K562 (cell line): ENCODE results near the gene TFF1. TPM values are rescaled to one million over a fixed set of nuclear protein-coding genes. Genes with fewer than 3 reads are reported as not detected.
A peak's percentile ranks its signal among the peaks of the same experiment; 100 is the strongest.

Experiments used
- CBFA2T2 ChIP-seq: fragments of 450-650 bp; conservative IDR thresholded peaks from 2 replicates; pipeline ENCODE4 v1.6.1; 2017; ENCODE audit warnings: mild to moderate bottlenecking
- CBFB ChIP-seq: sonication (generic); formaldehyde crosslinking; IDR thresholded peaks from 2 replicates; pipeline ENCODE4 v1.4.0; 2020; ENCODE audit warnings: mild to moderate bottlenecking, missing genetic modification reagents
- CCNT2 ChIP-seq: IDR thresholded peaks from 2 replicates; pipeline ENCODE4 v1.6.1; 2011; ENCODE audit warnings: borderline replicate concordance, low read depth, mild to moderate bottlenecking, moderate library complexity, mixed read lengths, low read length; ENCODE audit not compliant: insufficient read length; ENCODE audit errors: extremely low read depth
- CREB3L1 ChIP-seq: fragments of 450-650 bp; IDR thresholded peaks from 2 replicates; pipeline ENCODE4 v1.6.1; 2014; ENCODE audit warnings: low read depth, mild to moderate bottlenecking, moderate library complexity, borderline replicate concordance
- GATAD2B ChIP-seq: fragments of 450-650 bp; IDR thresholded peaks from 2 replicates; pipeline ENCODE4 v1.6.1; 2017; ENCODE audit warnings: mild to moderate bottlenecking, borderline replicate concordance
- HMGN3 ChIP-seq: IDR thresholded peaks from 2 replicates; pipeline ENCODE4 v1.6.1; 2011; ENCODE audit warnings: borderline replicate concordance, low read depth, mild to moderate bottlenecking, mixed read lengths, low read length; ENCODE audit not compliant: insufficient read length; ENCODE audit errors: extremely low read depth
- LEF1 ChIP-seq: fragments of 450-650 bp; IDR thresholded peaks from 2 replicates; pipeline ENCODE4 v1.6.1; 2016; ENCODE audit warnings: mild to moderate bottlenecking
- MNT ChIP-seq, 2 experiments: fragments of 450-650 bp; conservative IDR thresholded peaks; 2 replicates each; pipeline ENCODE4 v1.6.1; 2017; ENCODE audit warnings: mild to moderate bottlenecking in 2 of 2, moderate library complexity in 2 of 2
- NEUROD1 ChIP-seq: fragments of 150-350 bp; IDR thresholded peaks from 2 replicates; pipeline ENCODE4 v1.6.1; 2014; ENCODE audit warnings: borderline replicate concordance, low read length, low read depth; ENCODE audit not compliant: partially characterized antibody
- NFIC ChIP-seq: fragments of 450-650 bp; IDR thresholded peaks from 2 replicates; pipeline ENCODE4 v1.6.1; 2017; ENCODE audit warnings: mild to moderate bottlenecking, inconsistent platforms
- POLR2A ChIP-seq: fragments of 450-650 bp; conservative IDR thresholded peaks from 2 replicates; pipeline ENCODE4 v1.6.1; 2016
- RBFOX2 ChIP-seq: fragments of 200-400 bp; formaldehyde crosslinking; IDR thresholded peaks from 2 replicates; pipeline ENCODE4 v1.6.1; 2017; ENCODE audit warnings: low read depth, mild to moderate bottlenecking, low read length, moderate library complexity
- RFX5 ChIP-seq: IDR thresholded peaks from 2 replicates; pipeline ENCODE4 v1.6.1; 2011; ENCODE audit warnings: low read depth, mild to moderate bottlenecking, improper control_type of control experiment, low read length
- TOE1 ChIP-seq, 2 experiments: fragments of 450-650 bp in 1 of 2; sonication (generic) in 1 of 2; formaldehyde crosslinking in 1 of 2; IDR thresholded peaks; 2 replicates each; pipeline versions ENCODE4 v1.7.1 to v1.8.0; 2016 to 2022; ENCODE audit warnings: borderline replicate concordance in 2 of 2, mild to moderate bottlenecking in 2 of 2, antibody characterized with exemption in 1 of 2, inconsistent platforms in 1 of 2, low read depth in 1 of 2, missing genetic modification reagents in 1 of 2, moderate library complexity in 1 of 2
- TRIM24 ChIP-seq, 2 experiments: fragments of 450-650 bp; IDR thresholded peaks; 2 replicates each; pipeline ENCODE4 v1.6.1; 2016
- ZNF444 ChIP-seq: fragments of 250-450 bp; sonication (Bioruptor Pico); IDR thresholded peaks from 2 replicates; pipeline ENCODE4 v1.4.0; 2020; ENCODE audit warnings: mild to moderate bottlenecking, moderate library complexity
- ZNF507 ChIP-seq: conservative IDR thresholded peaks from 2 replicates; pipeline ENCODE4 v1.6.1; 2017; ENCODE audit warnings: missing genetic modification characterization, missing compliant biosample characterization
- ZNF511 ChIP-seq: sonication (generic); formaldehyde crosslinking; IDR thresholded peaks from 2 replicates; pipeline ENCODE4 v1.8.0; 2022; ENCODE audit warnings: mild to moderate bottlenecking, missing genetic modification reagents
- polyA plus RNA-seq, 8 experiments: library from polyadenylated mRNA; depleted of rRNA in 4 of 8; stranded (reverse) in 5 of 8; unstranded in 3 of 8; fragments of >200 nt; fragmentation: Nextera tagmentation in 2 of 8; fragmentation: Illumina TruSeq in 1 of 8; extraction: Ambion mirVana in 2 of 8; extraction: Trizol in 1 of 8; gene quantifications; 2 replicates each; pipeline versions ENCODE4 v1.2.1 to v1.2.3, GENCODE V29; 2011 to 2014; ENCODE audit warnings: inconsistent platforms in 1 of 8, missing spikeins in 1 of 8
- total RNA-seq, 7 experiments: library from RNA; depleted of rRNA in 6 of 7; stranded (reverse); fragments of >200 nt in 6 of 7; fragmentation: Illumina TruSeq in 2 of 7; extraction: Trizol in 2 of 7; gene quantifications; 2 replicates each; pipeline versions ENCODE4 v1.2.1 to v1.2.3, GENCODE V29; 2011 to 2021; ENCODE audit warnings: low replicate concordance in 1 of 7
- TF ChIP-seq, protein P1 (sequence below), 2 experiments: fragments of 150-350 bp in 1 of 2; IDR thresholded peaks; 2 replicates each; pipeline ENCODE4 v1.6.1; 2012 to 2016; ENCODE audit warnings: low read depth in 2 of 2, low read length in 2 of 2, mild to moderate bottlenecking in 1 of 2, moderate library complexity in 1 of 2

The TFF1 gene
- total and polyA plus RNA-seq, 9 of the 15 experiments (the other 6 are each of a cell fraction or from before 2014, with no cell fraction given), result 0.31 TPM; not detected in 8

DNA sequence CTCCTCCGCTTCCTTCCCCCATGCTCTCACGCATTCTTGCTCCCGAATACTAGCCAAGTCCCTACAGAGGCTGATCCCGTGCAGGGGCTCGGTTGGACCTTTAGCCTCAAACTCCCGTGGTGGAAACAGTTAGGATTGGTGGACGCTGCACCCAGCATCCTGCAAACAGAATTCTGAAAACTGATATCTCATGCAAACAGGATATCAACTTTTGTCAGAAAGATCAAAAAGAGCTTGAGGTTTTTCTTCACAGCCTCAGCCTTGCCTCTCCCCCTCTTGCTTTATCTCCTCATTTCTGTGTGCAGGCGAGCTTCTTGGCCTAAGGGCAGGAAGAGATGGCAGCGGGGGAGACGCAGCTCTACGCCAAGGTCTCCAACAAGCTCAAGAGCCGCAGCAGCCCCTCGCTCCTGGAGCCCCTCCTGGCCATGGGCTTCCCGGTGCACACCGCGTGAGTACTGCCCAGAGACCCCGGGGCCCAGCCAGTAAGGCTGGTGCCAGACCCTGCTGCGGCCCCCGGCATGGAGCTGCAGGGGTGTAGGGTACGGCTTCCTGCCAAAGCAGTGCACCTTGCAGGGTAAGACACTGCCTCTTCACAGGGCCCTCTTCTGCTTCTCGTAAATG is 37.4 kb upstream of the TFF1 start, which contains the start of gene UBASH3A (continued):
- TF ChIP-seq CREB3L1, result 0 out of 2 replicates have a peak, but pooled peaks have one; percentile 20
- peak; percentile 95 for TF ChIP-seq LEF1
- TF ChIP-seq HMGN3, result peak; percentile 76
- peak; percentile 62; the same call in 1 of the 2 replicates for TF ChIP-seq GATAD2B
- peak; percentile 54; the same call in 1 of the 2 replicates for TF ChIP-seq RBFOX2
- no peak for TF ChIP-seq ZNF507 (tag)
- TF ChIP-seq, protein P1, sequence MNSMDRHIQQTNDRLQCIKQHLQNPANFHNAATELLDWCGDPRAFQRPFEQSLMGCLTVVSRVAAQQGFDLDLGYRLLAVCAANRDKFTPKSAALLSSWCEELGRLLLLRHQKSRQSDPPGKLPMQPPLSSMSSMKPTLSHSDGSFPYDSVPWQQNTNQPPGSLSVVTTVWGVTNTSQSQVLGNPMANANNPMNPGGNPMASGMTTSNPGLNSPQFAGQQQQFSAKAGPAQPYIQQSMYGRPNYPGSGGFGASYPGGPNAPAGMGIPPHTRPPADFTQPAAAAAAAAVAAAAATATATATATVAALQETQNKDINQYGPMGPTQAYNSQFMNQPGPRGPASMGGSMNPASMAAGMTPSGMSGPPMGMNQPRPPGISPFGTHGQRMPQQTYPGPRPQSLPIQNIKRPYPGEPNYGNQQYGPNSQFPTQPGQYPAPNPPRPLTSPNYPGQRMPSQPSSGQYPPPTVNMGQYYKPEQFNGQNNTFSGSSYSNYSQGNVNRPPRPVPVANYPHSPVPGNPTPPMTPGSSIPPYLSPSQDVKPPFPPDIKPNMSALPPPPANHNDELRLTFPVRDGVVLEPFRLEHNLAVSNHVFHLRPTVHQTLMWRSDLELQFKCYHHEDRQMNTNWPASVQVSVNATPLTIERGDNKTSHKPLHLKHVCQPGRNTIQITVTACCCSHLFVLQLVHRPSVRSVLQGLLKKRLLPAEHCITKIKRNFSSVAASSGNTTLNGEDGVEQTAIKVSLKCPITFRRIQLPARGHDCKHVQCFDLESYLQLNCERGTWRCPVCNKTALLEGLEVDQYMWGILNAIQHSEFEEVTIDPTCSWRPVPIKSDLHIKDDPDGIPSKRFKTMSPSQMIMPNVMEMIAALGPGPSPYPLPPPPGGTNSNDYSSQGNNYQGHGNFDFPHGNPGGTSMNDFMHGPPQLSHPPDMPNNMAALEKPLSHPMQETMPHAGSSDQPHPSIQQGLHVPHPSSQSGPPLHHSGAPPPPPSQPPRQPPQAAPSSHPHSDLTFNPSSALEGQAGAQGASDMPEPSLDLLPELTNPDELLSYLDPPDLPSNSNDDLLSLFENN (IDR thresholded peaks at IDR 0.05; ENCODE audit: low read depth in 2 of 2, low read length in 2 of 2), result peak in 1 of 2 experiments; percentile 89; a peak in 2 of 4 replicates
- 0 out of 2 replicates have a peak, but pooled peaks have one; percentile 32 for TF ChIP-seq POLR2A
- peak; percentile 88 for TF ChIP-seq NFIC
- TF ChIP-seq ZNF444 (CRISPR knock-in tag), result peak; percentile 63
- TF ChIP-seq CBFA2T2, result peak; percentile 95
- TF ChIP-seq TRIM24 (IDR thresholded peaks at IDR 0.05), result peak; percentile 71 to 87
- peak; percentile 80 for TF ChIP-seq CCNT2
- TF ChIP-seq RFX5, result no peak
- TF ChIP-seq CBFB (CRISPR knock-in tag), result 0 out of 2 replicates have a peak, but pooled peaks have one; percentile 63
- TF ChIP-seq NEUROD1, result peak; percentile 62
- TF ChIP-seq ZNF511, result no peak
- no peak for TF ChIP-seq TOE1 (IDR thresholded peaks at IDR 0.05; ENCODE audit: borderline replicate concordance)
- TF ChIP-seq TOE1 (CRISPR knock-in tag; IDR thresholded peaks at IDR 0.05; ENCODE audit: borderline replicate concordance, low read depth), result peak; percentile 69; the same call in 1 of the 2 replicates
- TF ChIP-seq MNT (conservative IDR thresholded peaks at IDR 0.05), result peak in 1 of 2 experiments; percentile 56; a peak in 2 of 4 replicates
